ENCODE data around the gene SCO2.

Gene SCO2

GRCh38 chr22:50498322-50498890 lies 27.0 kb downstream of the SCO2 start:
- DNase-seq (ENCODE audit: low spot score) = no peak

- no peak for DNase-seq (ENCODE audit: low spot score)
Observed at GRCh38 chr22:50497093-50497492, 28.3 kb downstream of the SCO2 start.

DNA sequence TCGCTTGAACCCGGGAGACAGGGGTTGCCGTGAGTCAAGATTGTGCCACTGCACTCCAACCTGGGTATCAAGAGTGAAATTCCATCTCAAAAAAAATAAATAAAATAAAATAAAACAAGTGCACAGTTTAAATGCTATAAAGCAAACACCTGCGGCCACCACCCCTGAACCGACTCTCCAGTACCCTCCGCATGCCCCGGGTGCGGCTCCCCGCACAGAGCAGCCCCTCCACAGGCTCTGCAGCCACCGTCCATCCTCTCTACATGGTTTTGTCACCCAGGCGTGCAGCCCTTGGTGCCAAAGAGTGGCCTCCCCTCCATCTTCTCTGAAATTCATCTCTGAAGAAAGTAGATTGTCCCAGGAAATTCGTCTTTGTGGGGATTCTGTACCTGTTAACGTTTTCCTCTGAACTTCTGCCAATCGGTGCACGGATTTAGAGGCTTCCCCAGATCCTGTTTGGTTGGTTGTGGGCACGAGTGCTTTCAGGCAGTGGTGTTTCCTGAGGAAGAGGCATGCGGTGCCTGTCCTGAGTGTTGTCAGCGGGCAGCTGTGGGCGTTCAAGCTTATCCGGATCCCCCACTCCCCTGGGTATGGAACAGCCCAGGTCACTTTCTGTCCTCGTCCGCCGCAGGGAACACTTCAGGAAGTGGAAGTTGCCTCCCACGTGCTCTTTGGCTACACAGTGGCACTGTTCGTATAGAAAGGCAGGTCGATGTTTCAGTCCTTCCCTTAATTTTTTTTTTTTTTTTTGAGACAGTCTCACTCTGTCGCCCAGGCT lies 34.7 kb downstream of the SCO2 start:
- no peak for DNase-seq (ENCODE audit: low spot score)

DNA sequence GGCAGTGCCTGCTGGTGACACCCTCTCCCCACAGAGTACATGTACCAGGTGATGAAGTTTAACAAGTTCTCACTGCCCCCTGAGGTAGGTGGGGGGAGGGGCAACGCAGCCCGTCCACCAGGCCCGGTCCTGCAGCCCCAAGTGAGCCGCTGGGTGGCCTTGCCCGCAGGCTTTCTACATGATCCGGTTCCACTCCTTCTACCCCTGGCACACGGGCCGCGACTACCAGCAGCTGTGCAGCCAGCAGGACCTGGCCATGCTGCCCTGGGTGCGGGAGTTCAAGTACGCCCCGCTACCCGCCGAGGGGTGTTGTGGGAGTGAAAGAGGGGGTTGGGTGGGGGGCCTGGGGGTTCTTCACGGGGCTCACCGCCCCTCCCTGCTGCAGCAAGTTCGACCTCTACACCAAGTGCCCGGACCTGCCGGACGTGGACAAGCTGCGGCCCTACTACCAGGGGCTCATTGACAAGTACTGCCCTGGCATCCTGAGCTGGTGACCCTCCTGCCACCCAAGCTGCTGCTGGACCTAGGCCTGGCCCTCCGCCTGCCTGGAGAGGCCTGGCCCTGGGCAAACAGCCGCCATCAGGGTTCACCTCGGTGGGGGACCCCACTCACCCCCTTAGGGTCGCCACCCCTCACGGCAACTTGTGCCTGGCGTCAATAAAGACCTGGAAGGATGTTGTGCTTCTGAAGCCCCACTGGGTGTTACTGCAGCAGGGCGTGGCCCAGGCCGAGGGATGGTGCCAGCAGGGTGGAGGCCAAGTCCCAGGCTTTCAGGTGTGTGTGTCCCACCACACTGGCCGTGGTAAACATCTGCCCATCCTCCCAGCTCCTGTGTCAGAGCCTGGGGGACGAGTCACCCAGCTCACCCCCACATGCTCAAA lies 35.8 kb downstream of the SCO2 start:
- DNase-seq (ENCODE audit: low spot score) = no peak

DNA sequence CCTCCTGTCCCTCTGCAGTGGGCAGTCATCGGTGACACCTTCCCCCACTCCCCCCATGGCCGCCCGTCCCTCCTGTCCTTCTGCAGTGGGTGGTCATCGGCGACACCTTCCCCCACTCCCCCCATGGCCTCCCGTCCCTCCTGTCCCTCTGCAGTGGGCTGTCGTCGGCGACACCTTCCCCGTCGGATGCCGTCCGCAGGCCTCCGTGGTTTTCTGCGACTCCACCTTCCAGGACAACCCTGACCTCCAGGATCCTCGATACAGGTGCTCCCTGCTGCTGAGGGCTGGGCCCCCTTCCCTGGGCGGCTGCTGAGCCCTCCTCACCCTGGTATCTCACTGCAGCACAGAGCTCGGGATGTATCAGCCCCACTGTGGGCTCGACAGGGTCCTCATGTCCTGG lies 36.5 kb downstream of the SCO2 start:
- DNase-seq (ENCODE audit: low spot score) = no peak

GRCh38 chr22:50488006-50488677 lies 37.3 kb downstream of the SCO2 start:
- no peak for DNase-seq (ENCODE audit: low spot score)

- DNase-seq (ENCODE audit: low spot score) = no peak
Observed at GRCh38 chr22:50487290-50488005, 38.0 kb downstream of the SCO2 start.

DNA sequence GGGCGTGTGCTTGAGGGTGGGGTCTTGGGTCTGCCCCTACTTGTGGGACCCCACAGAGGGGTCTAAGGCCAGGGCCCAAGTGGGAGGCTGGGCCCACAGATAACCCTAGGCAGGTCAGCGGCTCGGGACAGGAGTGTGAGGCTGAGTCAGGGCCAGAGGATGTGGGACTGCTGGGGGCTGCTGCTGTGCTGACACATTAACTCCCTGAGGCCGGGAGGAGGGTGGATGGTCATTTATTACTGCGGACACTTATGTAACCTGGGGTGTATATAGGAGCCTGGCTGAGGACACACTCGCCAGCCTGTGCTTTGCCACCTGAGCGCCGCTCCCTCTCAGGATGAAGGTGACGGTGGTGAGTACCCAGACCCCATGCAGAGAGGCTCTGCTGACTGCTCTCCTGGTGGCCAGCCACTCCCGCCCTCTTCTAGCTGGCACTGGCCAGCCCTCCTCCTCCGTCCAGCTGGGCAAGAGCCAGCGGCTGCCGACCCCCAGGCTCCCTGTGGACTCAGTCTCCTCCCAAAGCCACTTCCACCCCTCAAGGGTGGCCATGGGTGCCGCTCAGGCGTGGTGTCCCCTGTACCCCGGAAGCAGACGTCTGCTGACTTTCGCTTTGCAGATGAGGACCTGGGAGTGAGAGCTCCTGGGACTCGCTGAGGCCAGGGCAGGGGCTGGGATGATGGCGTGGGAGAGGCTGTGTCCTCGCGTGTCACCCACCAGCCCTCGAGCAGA lies 38.7 kb downstream of the SCO2 start, which contains the start of gene MIOX:
Gene MIOX, plus strand, starts transcription at position 299 of the 729 bp plus-strand sequence. Its CDS starts 39 bp downstream, at position 338.
- no peak for DNase-seq (ENCODE audit: low spot score)

DNA sequence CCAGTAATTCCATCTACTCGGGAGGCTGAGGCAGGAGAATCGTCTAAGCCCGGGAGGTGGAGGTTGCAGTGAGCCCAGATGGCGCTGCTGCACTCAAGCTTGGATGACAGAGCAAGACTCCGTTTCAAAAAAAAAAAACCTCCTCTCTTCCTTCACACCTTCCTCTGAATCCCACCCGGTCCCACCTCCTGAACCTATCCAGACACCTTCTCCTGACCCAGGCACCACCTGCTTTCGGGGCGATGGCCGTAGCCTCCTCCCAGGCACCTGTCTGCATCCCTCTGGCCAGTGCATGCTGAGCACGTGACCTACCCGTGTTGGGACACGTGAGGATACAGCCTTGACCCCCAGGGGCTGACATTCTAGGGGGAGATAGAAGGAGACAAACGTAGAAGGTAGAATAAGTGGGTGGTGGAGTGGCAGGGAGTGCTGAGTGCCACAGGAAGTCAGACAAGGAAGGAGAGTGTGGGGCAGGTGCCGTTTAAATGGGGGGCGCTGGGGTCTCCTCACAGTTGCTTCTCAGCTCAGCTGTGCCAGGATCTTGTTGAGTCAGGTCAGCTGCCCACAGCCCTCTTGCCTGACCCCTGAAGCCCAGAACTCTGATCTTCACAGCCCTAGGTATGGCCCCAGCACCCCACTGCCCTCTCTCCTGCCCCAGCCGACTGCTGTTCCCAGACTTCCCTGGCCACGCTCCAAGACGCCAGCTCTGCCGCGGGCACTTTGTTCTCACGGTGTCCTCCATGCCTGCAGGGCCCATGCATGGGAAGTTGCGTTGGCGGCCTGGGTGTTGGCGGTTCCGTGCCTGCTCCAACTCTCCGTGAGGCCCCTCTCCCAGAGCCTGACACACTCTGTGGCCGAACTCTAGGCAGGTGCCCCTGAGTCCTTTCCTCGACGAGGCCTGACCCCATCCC lies 39.9 kb downstream of the SCO2 start:
- DNase-seq (ENCODE audit: low spot score) = no peak

- DNase-seq (ENCODE audit: low spot score) = no peak
Observed at GRCh38 chr22:50483977-50484853, 41.2 kb downstream of the SCO2 start.

DNA sequence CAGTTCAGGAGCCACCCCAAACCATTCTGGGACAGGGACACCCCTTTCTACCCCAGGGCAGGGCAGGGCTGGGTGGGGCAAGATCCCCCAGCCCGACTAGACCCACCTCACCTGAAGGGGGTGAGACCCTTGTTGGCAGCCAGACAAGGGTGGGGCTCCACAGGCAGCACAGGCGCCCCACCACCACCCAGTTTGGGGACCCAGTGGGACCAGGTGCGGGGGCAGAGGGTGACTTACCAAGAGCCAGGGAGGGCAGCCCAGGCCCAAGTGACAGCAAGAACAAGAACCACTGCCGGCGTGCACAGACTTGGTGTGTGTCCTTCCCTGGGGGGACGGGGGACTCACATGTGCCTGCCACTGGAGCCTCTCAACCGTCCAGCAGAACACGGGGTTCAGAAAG lies 41.8 kb downstream of the SCO2 start:
- DNase-seq (ENCODE audit: low spot score) = no peak

DNA sequence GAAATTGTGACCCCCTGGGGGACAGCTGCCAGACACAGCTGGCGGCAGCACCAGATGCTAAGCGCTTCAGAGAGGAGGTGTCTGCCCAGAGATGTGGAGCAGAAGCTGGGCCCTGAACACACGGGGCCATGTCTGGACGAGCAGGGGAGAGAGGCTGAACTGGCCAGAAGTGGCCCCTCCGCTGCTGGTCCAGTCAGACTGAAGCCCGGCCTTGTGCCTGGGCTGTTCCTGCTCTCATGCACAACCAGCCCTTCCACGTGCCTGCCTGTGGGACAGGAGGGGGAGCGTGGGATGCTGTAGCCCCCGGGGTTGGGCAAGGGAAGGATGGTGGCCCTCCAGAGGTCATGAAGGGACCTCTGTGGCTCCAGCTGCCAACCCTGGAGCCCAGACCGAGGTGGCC lies 42.3 kb downstream of the SCO2 start:
- DNase-seq (ENCODE audit: low spot score) = no peak

GRCh38 chr22:50482107-50483074 lies 43.0 kb downstream of the SCO2 start:
- no peak for DNase-seq (ENCODE audit: low spot score)

GRCh38 chr22:50481440-50482106 lies 43.8 kb downstream of the SCO2 start, which contains the start of gene ADM2:
TSS of gene ADM2 (plus strand) at chr22:50481543. CDS start at chr22:50481848, 305 bp downstream.
- DNase-seq (ENCODE audit: low spot score) = no peak

DNA sequence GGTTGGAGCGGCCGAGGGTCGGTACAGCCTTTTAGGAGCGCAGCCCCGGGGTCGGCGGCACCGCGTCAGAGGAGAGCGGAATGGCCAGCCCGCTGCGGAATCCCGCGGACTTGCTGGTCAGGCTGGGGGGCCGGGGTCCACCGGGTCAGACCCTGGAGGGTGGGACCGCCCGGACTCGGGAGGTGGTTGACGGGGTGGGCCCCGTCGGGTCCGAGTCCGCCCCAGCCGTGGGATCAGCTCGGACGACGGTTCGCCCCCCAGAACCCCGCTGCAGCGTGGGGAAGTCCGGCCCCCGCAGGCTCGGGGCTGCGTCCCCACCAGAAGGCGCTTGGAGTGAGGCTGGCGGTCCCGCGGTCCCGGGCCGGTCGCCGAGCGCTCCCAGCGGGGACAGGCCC lies 44.4 kb downstream of the SCO2 start:
- DNase-seq (ENCODE audit: low spot score) = no peak

DNA sequence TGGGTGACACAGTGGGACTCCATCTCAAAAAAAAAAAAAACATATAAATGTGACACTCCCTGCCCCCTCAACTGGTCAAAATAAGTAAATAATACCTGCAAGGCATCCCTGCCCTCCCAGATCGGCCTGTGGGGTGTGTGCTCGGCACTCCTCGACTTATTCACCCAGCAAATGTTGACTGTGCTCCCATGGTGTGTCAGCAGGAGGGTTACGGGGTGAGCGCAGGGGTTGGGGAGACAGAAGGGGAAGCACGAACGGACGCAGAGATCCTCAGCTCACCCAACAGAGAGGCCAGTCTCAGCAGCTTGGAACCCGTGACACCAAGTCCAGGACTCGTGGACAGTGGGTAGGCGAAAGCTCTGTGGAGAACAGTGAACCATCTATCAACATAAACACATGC lies 45.7 kb downstream of the SCO2 start:
- DNase-seq (ENCODE audit: low spot score) = no peak

DNA sequence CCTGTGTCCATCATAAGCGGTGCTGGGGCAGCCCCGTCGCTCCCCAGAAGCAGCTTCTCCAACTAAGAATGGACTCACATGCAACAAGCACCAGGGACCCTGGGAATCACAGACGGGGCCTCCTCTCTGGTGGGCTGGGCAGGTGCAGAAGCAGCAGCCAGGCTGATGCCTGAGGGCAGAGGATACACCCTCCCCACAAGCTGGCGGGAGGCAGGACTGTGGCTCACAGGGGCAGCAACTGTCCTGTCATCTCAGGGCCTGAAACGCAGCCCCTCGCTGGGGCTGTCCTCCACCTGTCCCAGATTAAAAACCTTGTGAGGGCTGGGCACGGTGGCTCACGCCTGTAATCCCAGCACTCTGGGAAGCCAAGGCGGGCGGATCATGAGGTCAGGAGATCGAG lies 47.5 kb downstream of the SCO2 start:
- no peak for DNase-seq (ENCODE audit: low spot score)
